Fibroblast of lung (primary cell): Measurements from ENCODE around the gene COX14. TPM values are rescaled to one million over a fixed set of nuclear protein-coding genes. Genes with fewer than 3 reads are reported as not detected.

ENCODE experiments used
- DNase-seq, 2 donors: peaks; one replicate each; pipeline versions ENCODE4 v3.0.0 to v3.0.0-alpha.2; 2010; ENCODE audit warnings: low read depth in 2 of 2
- H2AFZ ChIP-seq: 2 replicates; pipeline ENCODE4 v1.5.1; 2012; ENCODE audit warnings: low read length, control low read depth, inconsistent platforms
- H3K27ac ChIP-seq: 2 replicates; pipeline ENCODE4 v1.5.1; 2011; ENCODE audit warnings: low read length, control low read depth; ENCODE audit not compliant: insufficient read depth
- H3K27me3 ChIP-seq: 2 replicates; pipeline ENCODE4 v1.5.1; 2011; ENCODE audit warnings: mild to moderate bottlenecking, low read length; ENCODE audit not compliant: control insufficient read depth, insufficient read depth
- H3K36me3 ChIP-seq: 2 replicates; pipeline ENCODE4 v1.5.1; 2011; ENCODE audit warnings: low read length; ENCODE audit not compliant: control insufficient read depth, insufficient read depth
- H3K4me1 ChIP-seq: 2 replicates; pipeline ENCODE4 v1.5.1; 2011; ENCODE audit warnings: low read length; ENCODE audit not compliant: control insufficient read depth, insufficient read depth; ENCODE audit errors: extremely low read depth
- H3K4me2 ChIP-seq: 2 replicates; pipeline ENCODE4 v1.5.1; 2011; ENCODE audit warnings: low read length, control low read depth; ENCODE audit not compliant: insufficient read depth; ENCODE audit errors: extremely low read depth
- H3K4me3 ChIP-seq, 4 experiments: fragments of 200-600 bp in 1 of 4; sonication (generic) in 1 of 4; replicated peaks in 1 of 4; 2 replicates each; pipeline ENCODE4 v1.5.1; 2011 to 2016; ENCODE audit warnings: low read length in 4 of 4, low read depth in 3 of 4, mild to moderate bottlenecking in 3 of 4, control low read depth in 2 of 4, inconsistent platforms in 1 of 4, mixed read lengths in 1 of 4; ENCODE audit not compliant: insufficient read depth in 1 of 4; ENCODE audit errors: control extremely low read depth in 1 of 4
- H3K79me2 ChIP-seq: 2 replicates; pipeline ENCODE4 v1.5.1; 2012; ENCODE audit warnings: mild to moderate bottlenecking, low read length, inconsistent platforms; ENCODE audit not compliant: control insufficient read depth, insufficient read depth
- H3K9ac ChIP-seq: 2 replicates; pipeline ENCODE4 v1.5.1; 2011; ENCODE audit warnings: mild to moderate bottlenecking, low read length, control low read depth; ENCODE audit not compliant: insufficient read depth
- H3K9me3 ChIP-seq: 2 replicates; pipeline ENCODE4 v1.5.1; 2012; ENCODE audit warnings: low read depth, low read length; ENCODE audit not compliant: control insufficient read depth, insufficient read depth
- H4K20me1 ChIP-seq: 2 replicates; pipeline ENCODE4 v1.5.1; 2011; ENCODE audit warnings: low read length; ENCODE audit not compliant: control insufficient read depth, insufficient read depth; ENCODE audit errors: extremely low read depth
- CTCF ChIP-seq, 2 donors: IDR thresholded peaks in 1 of 2; conservative IDR thresholded peaks in 1 of 2; 1 replicate in 1 of 2; 2 replicates in 1 of 2; pipeline ENCODE4 v1.5.1; 2011 to 2012; ENCODE audit warnings: low read length in 2 of 2, control low read depth in 1 of 2, inconsistent platforms in 1 of 2, low read depth in 1 of 2, mild to moderate bottlenecking in 1 of 2
- EZH2 ChIP-seq: IDR thresholded peaks from 2 replicates; pipeline ENCODE4 v1.5.1; 2012; ENCODE audit warnings: low read length, control low read depth, mild to moderate bottlenecking; ENCODE audit errors: missing control alignments
- polyA plus RNA-seq, 2 donors: library from polyadenylated mRNA; depleted of rRNA in 1 of 2; stranded (reverse) in 1 of 2; unstranded in 1 of 2; fragments of >200 nt; gene quantifications; 2 replicates each; pipeline ENCODE4 v1.2.1, GENCODE V29; 2011 to 2012; ENCODE audit warnings: missing spikeins in 1 of 2
- total RNA-seq: library from RNA; depleted of rRNA; stranded (reverse); fragments of >200 nt; gene quantifications from 2 replicates; pipeline ENCODE4 v1.2.1, GENCODE V29; 2014

The COX14 gene
- total and polyA plus RNA-seq, 2 donors (not counting 1 experiment from before 2014, with no cell fraction given), result 55.3 to 57.1 TPM

- H3K27me3 ChIP-seq, result no peaks in the 10 kb centered on the region
- H4K20me1 ChIP-seq, result no peaks in the 10 kb centered on the region
- no peaks in the 10 kb centered on the region for H3K36me3 ChIP-seq
- no peak overlapping the region for H3K4me2 ChIP-seq
- H3K79me2 ChIP-seq, result no peaks in the 10 kb centered on the region
- H2AFZ ChIP-seq, result no peak overlapping the region
- TF ChIP-seq EZH2 (no peak), CTCF (conservative IDR thresholded peaks at IDR 0.05 in 1 of 2, IDR thresholded peaks at IDR 0.05 in 1 of 2; ENCODE audit: low read depth in 1 of 2, low read length in 2 of 2) (no peak)
- H3K27ac ChIP-seq, result no peak overlapping the region
- no peak for DNase-seq
- H3K9ac ChIP-seq, result no peak overlapping the region
- no peaks in the 10 kb centered on the region for H3K9me3 ChIP-seq
- no peak overlapping the region for H3K4me3 ChIP-seq
- no peaks in the 10 kb centered on the region for H3K4me1 ChIP-seq
Measured at GRCh38 chr12:50123203-50123602, 11.2 kb downstream of the COX14 start.

GRCh38 chr12:50127546-50127945 is 15.5 kb downstream of the COX14 start:
- H3K9ac ChIP-seq, result no peak overlapping the region
- H3K4me3 ChIP-seq, result no peak overlapping the region
- H3K4me1 ChIP-seq, result no peaks in the 10 kb centered on the region
- no peak overlapping the region for H3K4me2 ChIP-seq
- H3K27me3 ChIP-seq, result no peaks in the 10 kb centered on the region
- no peaks in the 10 kb centered on the region for H3K9me3 ChIP-seq
- DNase-seq, result no peak
- no peaks in the 10 kb centered on the region for H4K20me1 ChIP-seq
- no peak overlapping the region for H2AFZ ChIP-seq
- peaks cover 2% of the 10 kb centered on the region for H3K36me3 ChIP-seq
- TF ChIP-seq EZH2 (no peak), CTCF (conservative IDR thresholded peaks at IDR 0.05 in 1 of 2, IDR thresholded peaks at IDR 0.05 in 1 of 2; ENCODE audit: low read depth in 1 of 2, low read length in 2 of 2) (no peak)
- H3K27ac ChIP-seq, result no peak overlapping the region
- no peaks in the 10 kb centered on the region for H3K79me2 ChIP-seq

GRCh38 chr12:50129290-50129689 is 17.3 kb downstream of the COX14 start:
- Histone ChIP-seq H3K9ac (no peak overlapping the region), H3K27me3 (no peaks in the 10 kb centered on the region), H3K4me1 (no peaks in the 10 kb centered on the region), H3K4me3 (no peak overlapping the region), H3K4me2 (no peak overlapping the region), H4K20me1 (no peaks in the 10 kb centered on the region), H3K27ac (no peak overlapping the region), H2AFZ (no peak overlapping the region), H3K9me3 (no peaks in the 10 kb centered on the region), H3K36me3 (peaks cover 4% of the 10 kb centered on the region), H3K79me2 (no peaks in the 10 kb centered on the region)
- no peak for DNase-seq
- TF ChIP-seq CTCF (conservative IDR thresholded peaks at IDR 0.05 in 1 of 2, IDR thresholded peaks at IDR 0.05 in 1 of 2; ENCODE audit: low read depth in 1 of 2, low read length in 2 of 2), result no peak
